Osteoblast (primary cell): ENCODE data around the gene FAM20C. TPM values are rescaled to one million over a fixed set of nuclear protein-coding genes. Genes with fewer than 3 reads are reported as not detected.

ENCODE experiments used
- DNase-seq: peaks from one replicate; pipeline ENCODE4 v3.0.0; 2011; ENCODE audit warnings: low spot score, mixed read lengths; ENCODE audit not compliant: insufficient read length; ENCODE audit errors: missing footprints
- H2AFZ ChIP-seq: 2 replicates; pipeline ENCODE4 v1.6.0; 2011; ENCODE audit warnings: mild to moderate bottlenecking, low read length
- H3K27ac ChIP-seq: 2 replicates; pipeline ENCODE4 v1.5.1; 2011; ENCODE audit warnings: mild to moderate bottlenecking, low read depth, low read length, moderate library complexity
- H3K27me3 ChIP-seq: 2 replicates; pipeline ENCODE4 v1.6.0; 2012; ENCODE audit warnings: mild to moderate bottlenecking, control low read depth, inconsistent platforms, low read length, moderate library complexity; ENCODE audit not compliant: insufficient read depth
- H3K36me3 ChIP-seq: 2 replicates; pipeline ENCODE4 v1.5.1; 2011; ENCODE audit warnings: mild to moderate bottlenecking, low read length, control low read depth, moderate library complexity; ENCODE audit not compliant: insufficient read depth
- H3K4me1 ChIP-seq: 2 replicates; pipeline ENCODE4 v1.5.1; 2011; ENCODE audit warnings: mild to moderate bottlenecking, low read length, control low read depth, moderate library complexity; ENCODE audit not compliant: insufficient read depth
- H3K4me2 ChIP-seq: 2 replicates; pipeline ENCODE4 v1.6.0; 2011; ENCODE audit warnings: mild to moderate bottlenecking, low read length; ENCODE audit not compliant: insufficient read depth
- H3K4me3 ChIP-seq: fragments of 200-600 bp; sonication (generic); 3 replicates; pipeline ENCODE4 v1.5.1; 2012; ENCODE audit warnings: mild to moderate bottlenecking, low read length, inconsistent platforms; ENCODE audit not compliant: insufficient read depth
- H3K79me2 ChIP-seq: 2 replicates; pipeline ENCODE4 v1.6.0; 2012; ENCODE audit warnings: mild to moderate bottlenecking, low read length, control low read depth, inconsistent platforms; ENCODE audit not compliant: insufficient read depth
- H3K9me3 ChIP-seq: 2 replicates; pipeline ENCODE4 v1.5.1; 2011; ENCODE audit warnings: low read depth, low read length, control low read depth
- H4K20me1 ChIP-seq: 2 replicates; pipeline ENCODE4 v1.6.0; 2012; ENCODE audit warnings: mild to moderate bottlenecking, low read length, control low read depth; ENCODE audit not compliant: insufficient read depth
- CTCF ChIP-seq: IDR thresholded peaks from 2 replicates; pipeline ENCODE4 v1.5.1; 2011; ENCODE audit warnings: mild to moderate bottlenecking, low read depth, low read length, moderate library complexity; ENCODE audit errors: extremely low read depth
- total RNA-seq: library from RNA; depleted of rRNA; stranded (reverse); fragments of >200 nt; gene quantifications from 2 replicates; pipeline ENCODE4 v1.2.3, GENCODE V29; 2012

FAM20C gene
- total RNA-seq, 1 donor = 46.0 TPM

GRCh38 chr7:171912-172515 lies 20.4 kb upstream of the FAM20C start:
- no peak for TF ChIP-seq CTCF
- Histone ChIP-seq H3K4me3 (no peak overlapping the region), H3K4me2 (no peak overlapping the region)

DNA sequence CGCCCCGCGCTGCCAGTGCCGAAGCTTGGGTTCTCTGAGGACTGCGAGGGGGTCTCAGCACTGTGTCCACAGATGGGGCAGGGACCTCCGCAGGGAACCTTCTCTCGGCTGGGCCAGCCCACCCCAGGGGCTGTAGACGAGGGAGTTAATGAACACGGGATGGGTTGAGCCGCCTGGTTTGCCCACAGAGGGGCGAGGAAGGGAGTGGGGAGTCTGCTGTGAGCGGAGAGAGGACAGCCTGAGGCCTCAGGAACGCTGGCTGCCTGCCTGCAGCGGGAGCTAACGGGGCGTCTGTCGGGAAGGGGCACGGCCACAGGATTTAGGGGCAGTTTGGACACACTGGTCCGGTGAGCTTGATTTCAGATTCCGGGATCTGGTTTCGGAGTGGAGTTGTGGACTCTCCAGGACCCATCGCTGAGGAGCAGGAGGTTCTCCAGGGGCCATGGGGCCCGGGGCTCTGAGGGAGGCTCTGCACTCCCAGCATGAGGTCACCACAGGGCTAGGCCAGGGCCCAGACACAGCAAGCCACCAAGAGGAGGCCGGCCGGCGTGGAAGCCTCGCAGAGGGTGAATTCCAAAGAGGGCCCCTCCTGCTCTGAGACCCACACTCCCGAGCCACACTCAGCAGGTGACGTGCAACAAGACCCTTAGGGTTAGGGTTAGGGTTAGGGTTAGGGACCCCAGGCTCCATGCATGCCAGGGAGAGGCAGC lies 19.0 kb upstream of the FAM20C start:
- H3K4me1 ChIP-seq = no peaks in the 10 kb centered on the region
- H3K4me3 ChIP-seq = no peak overlapping the region
- no peak for TF ChIP-seq CTCF
- no peak for DNase-seq
- H2AFZ ChIP-seq = no peak overlapping the region
- no peak overlapping the region for H3K27ac ChIP-seq
- peaks cover 12% of the 10 kb centered on the region for H3K27me3 ChIP-seq
- no peaks in the 10 kb centered on the region for H3K79me2 ChIP-seq
- H3K9me3 ChIP-seq = no peaks in the 10 kb centered on the region
- no peaks in the 10 kb centered on the region for H4K20me1 ChIP-seq
- no peaks in the 10 kb centered on the region for H3K36me3 ChIP-seq
- no peak overlapping the region for H3K4me2 ChIP-seq

More at GRCh38 chr7:171912-172515, 20.4 kb upstream of the FAM20C start:
- Histone ChIP-seq H2AFZ (no peak overlapping the region), H4K20me1 (no peaks in the 10 kb centered on the region), H3K4me1 (no peaks in the 10 kb centered on the region), H3K36me3 (no peaks in the 10 kb centered on the region), H3K9me3 (no peaks in the 10 kb centered on the region), H3K27ac (no peak overlapping the region), H3K79me2 (no peaks in the 10 kb centered on the region), H3K27me3 (peaks cover 6% of the 10 kb centered on the region)
- DNase-seq = peak; percentile 59

GRCh38 chr7:174716-175115 lies 17.7 kb upstream of the FAM20C start:
- H2AFZ ChIP-seq = no peak overlapping the region
- no peak overlapping the region for H3K4me3 ChIP-seq
- H3K27ac ChIP-seq = no peak overlapping the region
- DNase-seq = no peak
- no peaks in the 10 kb centered on the region for H3K4me1 ChIP-seq
- H3K4me2 ChIP-seq = no peak overlapping the region
- TF ChIP-seq CTCF = no peak
- H4K20me1 ChIP-seq = no peaks in the 10 kb centered on the region
- peaks cover 24% of the 10 kb centered on the region for H3K27me3 ChIP-seq
- no peaks in the 10 kb centered on the region for H3K79me2 ChIP-seq
- no peaks in the 10 kb centered on the region for H3K36me3 ChIP-seq
- no peaks in the 10 kb centered on the region for H3K9me3 ChIP-seq

DNA sequence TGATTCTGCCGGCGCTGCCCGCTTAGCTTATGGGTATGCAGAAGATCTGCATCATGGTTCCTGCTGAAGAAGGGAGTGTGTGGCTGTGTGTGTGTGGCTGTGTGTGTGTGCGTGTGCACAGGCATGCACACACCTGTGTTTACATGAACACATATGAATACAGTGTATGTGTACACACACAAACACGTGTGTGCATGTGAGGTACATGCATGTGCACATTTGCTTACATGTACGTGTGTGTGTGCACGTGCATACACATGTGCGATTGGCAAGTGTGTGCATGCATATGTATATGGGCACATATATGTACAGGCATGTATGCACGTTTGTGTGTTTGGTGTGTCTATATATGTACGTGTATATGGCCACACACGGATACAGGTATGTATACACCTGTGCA lies 16.4 kb upstream of the FAM20C start:
- TF ChIP-seq CTCF = no peak
- DNase-seq = no peak
- no peaks in the 10 kb centered on the region for H4K20me1 ChIP-seq
- no peak overlapping the region for H3K4me2 ChIP-seq
- no peaks in the 10 kb centered on the region for H3K79me2 ChIP-seq
- peaks cover 29% of the 10 kb centered on the region for H3K27me3 ChIP-seq
- no peaks in the 10 kb centered on the region for H3K9me3 ChIP-seq
- H3K36me3 ChIP-seq = no peaks in the 10 kb centered on the region
- no peak overlapping the region for H3K27ac ChIP-seq
- H2AFZ ChIP-seq = no peak overlapping the region
- H3K4me1 ChIP-seq = no peaks in the 10 kb centered on the region
- no peak overlapping the region for H3K4me3 ChIP-seq
